IgD-negative memory B cell (primary cell): ENCODE results near the gene SCGB1A1. TPM values are rescaled to one million over a fixed set of nuclear protein-coding genes. Genes with fewer than 3 reads are reported as not detected.

Experiments used
- H3K27ac Mint-ChIP-seq, 3 donors: one replicate each; pipeline ENCODE4 v1.8.0; 2020 to 2022; ENCODE audit warnings: mild to moderate bottlenecking in 3 of 3, mixed read lengths in 3 of 3, moderate library complexity in 1 of 3
- H3K27me3 Mint-ChIP-seq: one replicate; pipeline ENCODE4 v1.8.0; 2021; ENCODE audit warnings: mixed read lengths
- H3K36me3 Mint-ChIP-seq: one replicate; pipeline ENCODE4 v1.8.0; 2020; ENCODE audit warnings: mild to moderate bottlenecking, mixed read lengths
- H3K4me1 Mint-ChIP-seq, 3 donors: one replicate each; pipeline ENCODE4 v1.8.0; 2020 to 2022; ENCODE audit warnings: mixed read lengths in 3 of 3, mild to moderate bottlenecking in 1 of 3
- H3K4me3 Mint-ChIP-seq, 4 donors: one replicate each; pipeline ENCODE4 v1.8.0; 2020 to 2022; ENCODE audit warnings: mild to moderate bottlenecking in 4 of 4, mixed read lengths in 4 of 4, moderate library complexity in 3 of 4
- H3K9me3 Mint-ChIP-seq, 3 donors: one replicate each; pipeline ENCODE4 v1.8.0; 2020 to 2021; ENCODE audit warnings: mixed read lengths in 3 of 3, mild to moderate bottlenecking in 1 of 3
- polyA plus RNA-seq: library from polyadenylated mRNA; unstranded; fragments of 300-500 nt; fragmentation: Illumina TruSeq; gene quantifications from one replicate; pipeline ENCODE4 v1.2.3, GENCODE V29; 2021

SCGB1A1 gene
- polyA plus RNA-seq, 1 donor from 2014 or later, result not detected

- H3K36me3 Mint-ChIP-seq, result peaks cover 3% of the 10 kb centered on the region
- peak overlapping the region in 1 of 3 donors; percentile 63 for H3K27ac Mint-ChIP-seq
- H3K4me3 Mint-ChIP-seq, result peak overlapping the region in 2 of 4 donors; percentile 44 to 77
- peaks cover 6% of the 10 kb centered on the region for H3K27me3 Mint-ChIP-seq
- H3K4me1 Mint-ChIP-seq, result peaks cover 17 to 21% (median 18%) of the 10 kb centered on the region in 3 donors
- no peaks in the 10 kb centered on the region for H3K9me3 Mint-ChIP-seq
These were observed 43.1 kb downstream of the SCGB1A1 start for GRCh38 chr11:62461740-62462507.

- Mint-ChIP-seq H3K27me3 (peaks cover 6% of the 10 kb centered on the region), H3K27ac (no peak overlapping the region), H3K36me3 (peaks cover 2% of the 10 kb centered on the region), H3K4me1 (peaks cover 17 to 21% (median 18%) of the 10 kb centered on the region in 3 donors), H3K9me3 (no peaks in the 10 kb centered on the region), H3K4me3 (peak overlapping the region in 1 of 4 donors; percentile 44)
These were observed 43.7 kb downstream of the SCGB1A1 start for GRCh38 chr11:62462508-62462892.

GRCh38 chr11:62463121-62463542, 44.3 kb downstream of the SCGB1A1 start:
- Mint-ChIP-seq H3K4me3 (peak overlapping the region in 2 of 4 donors; percentile 66 to 78), H3K4me1 (peaks cover 17 to 21% (median 18%) of the 10 kb centered on the region in 3 donors), H3K27me3 (peaks cover 6% of the 10 kb centered on the region), H3K27ac (peak overlapping the region in 1 of 3 donors; percentile 62), H3K9me3 (no peaks in the 10 kb centered on the region), H3K36me3 (peaks cover 1% of the 10 kb centered on the region)

- H3K36me3 Mint-ChIP-seq, result peaks cover 1% of the 10 kb centered on the region
- H3K9me3 Mint-ChIP-seq, result no peaks in the 10 kb centered on the region
- H3K4me1 Mint-ChIP-seq, result peaks cover 17 to 21% (median 18%) of the 10 kb centered on the region in 3 donors
- no peak overlapping the region for H3K27ac Mint-ChIP-seq
- H3K27me3 Mint-ChIP-seq, result peaks cover 6% of the 10 kb centered on the region
- H3K4me3 Mint-ChIP-seq, result peak overlapping the region in 1 of 4 donors; percentile 74
These were observed 45.8 kb downstream of the SCGB1A1 start for GRCh38 chr11:62464655-62465054.

- H3K36me3 Mint-ChIP-seq, result peaks cover 1% of the 10 kb centered on the region
- H3K4me1 Mint-ChIP-seq, result peaks cover 17 to 21% (median 18%) of the 10 kb centered on the region in 3 donors
- H3K27me3 Mint-ChIP-seq, result peaks cover 6% of the 10 kb centered on the region
- no peaks in the 10 kb centered on the region for H3K9me3 Mint-ChIP-seq
- H3K27ac Mint-ChIP-seq, result no peak overlapping the region
- no peak overlapping the region for H3K4me3 Mint-ChIP-seq
These were observed 47.6 kb downstream of the SCGB1A1 start for GRCh38 chr11:62466444-62466843.

- no peaks in the 10 kb centered on the region for H3K9me3 Mint-ChIP-seq
These were observed 49.7 kb downstream of the SCGB1A1 start for GRCh38 chr11:62468577-62468976.

GRCh38 chr11:62471603-62472002, 52.8 kb downstream of the SCGB1A1 start:
- H3K9me3 Mint-ChIP-seq, result no peaks in the 10 kb centered on the region
- H3K4me1 Mint-ChIP-seq, result peaks cover 0 to under 1% (median 0%) of the 10 kb centered on the region in 3 donors
- peak overlapping the region in 1 of 3 donors; percentile 82 for H3K27ac Mint-ChIP-seq
- H3K36me3 Mint-ChIP-seq, result peaks cover 2% of the 10 kb centered on the region
- H3K27me3 Mint-ChIP-seq, result no peaks in the 10 kb centered on the region
- no peak overlapping the region for H3K4me3 Mint-ChIP-seq

More at GRCh38 chr11:62468577-62468976, 49.7 kb downstream of the SCGB1A1 start:
- Mint-ChIP-seq H3K36me3 (peaks cover 2% of the 10 kb centered on the region), H3K4me3 (no peak overlapping the region), H3K27me3 (no peaks in the 10 kb centered on the region), H3K27ac (no peak overlapping the region), H3K4me1 (peaks cover 6 to 9% (median 8%) of the 10 kb centered on the region in 3 donors)

GRCh38 chr11:62472063-62472884, 53.4 kb downstream of the SCGB1A1 start:
- H3K4me3 Mint-ChIP-seq, result no peak overlapping the region
- no peaks in the 10 kb centered on the region for H3K9me3 Mint-ChIP-seq
- peak overlapping the region in 1 of 3 donors; percentile 67 for H3K27ac Mint-ChIP-seq
- no peaks in the 10 kb centered on the region for H3K4me1 Mint-ChIP-seq
- peaks cover 2% of the 10 kb centered on the region for H3K36me3 Mint-ChIP-seq
- H3K27me3 Mint-ChIP-seq, result no peaks in the 10 kb centered on the region

Other genes starting within 250 kb of the SCGB1A1 start
- not detected for gene SCGB1D1, start 228.8 kb upstream of the SCGB1A1 start, polyA plus RNA-seq
- not detected for gene SCGB2A1, start 210.4 kb upstream of the SCGB1A1 start, polyA plus RNA-seq
- gene SCGB1D2, start 176.8 kb upstream of the SCGB1A1 start, polyA plus RNA-seq, result not detected
- not detected for gene SCGB2A2, start 148.9 kb upstream of the SCGB1A1 start, polyA plus RNA-seq
- not detected for gene SCGB1D4, start 120.0 kb upstream of the SCGB1A1 start, polyA plus RNA-seq
- gene ASRGL1, start 81.6 kb upstream of the SCGB1A1 start, polyA plus RNA-seq, result 1.9 TPM
- 107 TPM for gene AHNAK, start 127.8 kb downstream of the SCGB1A1 start, polyA plus RNA-seq
- 1,657 TPM for gene EEF1G, start 154.9 kb downstream of the SCGB1A1 start, polyA plus RNA-seq
- 19.2 TPM for gene TUT1, start 172.5 kb downstream of the SCGB1A1 start, polyA plus RNA-seq
- gene MTA2, start 182.8 kb downstream of the SCGB1A1 start, polyA plus RNA-seq, result 32.9 TPM
- 13.8 TPM for gene EML3, start 193.7 kb downstream of the SCGB1A1 start, polyA plus RNA-seq
- 0.19 TPM for gene ROM1, start 194.2 kb downstream of the SCGB1A1 start, polyA plus RNA-seq
- 36.1 TPM for gene B3GAT3, start 203.0 kb downstream of the SCGB1A1 start, polyA plus RNA-seq
- gene GANAB, start 227.6 kb downstream of the SCGB1A1 start, polyA plus RNA-seq, result 112 TPM
- gene INTS5, start 234.3 kb downstream of the SCGB1A1 start, polyA plus RNA-seq, result 30.9 TPM
- 96.3 TPM for gene C11orf98, start 246.2 kb downstream of the SCGB1A1 start, polyA plus RNA-seq
- 6.3 TPM for gene CSKMT, start 246.3 kb downstream of the SCGB1A1 start, polyA plus RNA-seq